Liver (tissue), 9 donors: Measurements from ENCODE around the gene PRAME. TPM values are rescaled to one million over a fixed set of nuclear protein-coding genes. Genes with fewer than 3 reads are reported as not detected.

Source experiments
- DNase-seq: peaks from one replicate; pipeline ENCODE4 v3.0.0-alpha.2; 2017; ENCODE audit warnings: low spot score
- H3K27ac ChIP-seq, 2 donors: one replicate each; pipeline ENCODE4 v1.7.0; 2013; ENCODE audit warnings: inconsistent platforms in 2 of 2, low read length in 2 of 2, control low read depth in 1 of 2, low read depth in 1 of 2, mild to moderate bottlenecking in 1 of 2
- H3K27me3 ChIP-seq, 4 donors: one replicate each; pipeline versions ENCODE4 v1.6.1 to v1.7.0; 2013; ENCODE audit warnings: low read length in 3 of 4, inconsistent platforms in 1 of 4, mild to moderate bottlenecking in 1 of 4, moderate library complexity in 1 of 4; ENCODE audit not compliant: control insufficient read depth in 4 of 4, insufficient read depth in 4 of 4
- H3K36me3 ChIP-seq, 4 donors: one replicate each; pipeline versions ENCODE4 v1.6.1 to v1.7.0; 2013; ENCODE audit warnings: low read length in 3 of 4, mild to moderate bottlenecking in 3 of 4, low read depth in 1 of 4, moderate library complexity in 1 of 4; ENCODE audit not compliant: control insufficient read depth in 4 of 4, insufficient read depth in 3 of 4
- H3K4me1 ChIP-seq, 4 donors: one replicate each; pipeline versions ENCODE4 v1.6.1 to v1.7.0; 2013; ENCODE audit warnings: low read length in 3 of 4, mild to moderate bottlenecking in 3 of 4, moderate library complexity in 1 of 4; ENCODE audit not compliant: control insufficient read depth in 4 of 4, insufficient read depth in 4 of 4
- H3K4me3 ChIP-seq, 3 donors: one replicate each; pipeline versions ENCODE4 v1.6.1 to v1.7.0; 2013; ENCODE audit warnings: low read length in 3 of 3, control low read depth in 1 of 3, low read depth in 1 of 3, mild to moderate bottlenecking in 1 of 3
- H3K9ac ChIP-seq, 2 donors: one replicate each; pipeline ENCODE4 v1.7.0; 2013; ENCODE audit warnings: low read length in 2 of 2, mild to moderate bottlenecking in 2 of 2, moderate library complexity in 2 of 2, control low read depth in 1 of 2, low read depth in 1 of 2
- H3K9me3 ChIP-seq, 4 donors: one replicate each; pipeline versions ENCODE4 v1.6.1 to v1.7.0; 2013; ENCODE audit warnings: low read length in 3 of 4; ENCODE audit not compliant: control insufficient read depth in 4 of 4
- EGR1 ChIP-seq, 2 donors: IDR thresholded peaks; 2 replicates each; pipeline ENCODE4 v1.6.1; 2016 to 2018; ENCODE audit warnings: antibody characterized with exemption in 2 of 2, low read depth in 2 of 2
- FOXA1 ChIP-seq: IDR thresholded peaks from 2 replicates; pipeline ENCODE4 v1.6.1; 2016; ENCODE audit warnings: antibody characterized with exemption
- FOXA2 ChIP-seq: IDR thresholded peaks from 2 replicates; pipeline ENCODE4 v1.6.1; 2016; ENCODE audit warnings: antibody characterized with exemption
- GABPA ChIP-seq, 2 donors: IDR thresholded peaks in 1 of 2; conservative IDR thresholded peaks in 1 of 2; 2 replicates each; pipeline ENCODE4 v1.6.1; 2016; ENCODE audit warnings: antibody characterized with exemption in 2 of 2, mild to moderate bottlenecking in 1 of 2, moderate library complexity in 1 of 2
- HNF4A ChIP-seq, 2 donors: conservative IDR thresholded peaks; 2 replicates each; pipeline ENCODE4 v1.6.1; 2016; ENCODE audit warnings: antibody characterized with exemption in 2 of 2, mild to moderate bottlenecking in 2 of 2
- HNF4G ChIP-seq: IDR thresholded peaks from 2 replicates; pipeline ENCODE4 v1.6.1; 2016; ENCODE audit warnings: antibody characterized with exemption
- JUND ChIP-seq, 2 donors: IDR thresholded peaks; 2 replicates each; pipeline ENCODE4 v1.6.1; 2016; ENCODE audit warnings: antibody characterized with exemption in 2 of 2
- NR2F2 ChIP-seq: IDR thresholded peaks from 2 replicates; pipeline ENCODE4 v1.6.1; 2016; ENCODE audit warnings: antibody characterized with exemption
- RAD21 ChIP-seq, 2 donors: IDR thresholded peaks; 2 replicates each; pipeline ENCODE4 v1.6.1; 2016; ENCODE audit warnings: antibody characterized with exemption in 2 of 2, mild to moderate bottlenecking in 2 of 2
- RXRA ChIP-seq, 2 donors: IDR thresholded peaks; 2 replicates each; pipeline ENCODE4 v1.6.1; 2017 to 2018; ENCODE audit warnings: antibody characterized with exemption in 2 of 2, mild to moderate bottlenecking in 1 of 2
- SP1 ChIP-seq: IDR thresholded peaks from 2 replicates; pipeline ENCODE4 v1.6.1; 2018; ENCODE audit warnings: antibody characterized with exemption, mild to moderate bottlenecking
- TAF1 ChIP-seq: conservative IDR thresholded peaks from 2 replicates; pipeline ENCODE4 v1.6.1; 2016; ENCODE audit warnings: antibody characterized with exemption, mild to moderate bottlenecking
- WGBS: extraction: QIAGEN DNeasy Blood & Tissue Kit; methylation state at CpG from one replicate; pipeline ENCODE4 v1.1.7; 2013; 5-methylcytosine and 5-hydroxymethylcytosine counted together
- polyA plus RNA-seq, 2 donors: library from polyadenylated mRNA; stranded (reverse) in 1 of 2; unstranded in 1 of 2; fragments of 200-250 nt in 1 of 2; fragments of >200 nt in 1 of 2; fragmentation: Nextera tagmentation in 1 of 2; extraction: Ambion mirVana in 1 of 2; gene quantifications; one replicate each; pipeline versions ENCODE4 v1.2.1 to v1.2.3, GENCODE V29; 2013 to 2015
- total RNA-seq, 2 donors: library from RNA; depleted of rRNA; stranded (reverse); fragments of >200 nt; gene quantifications; one replicate each; pipeline ENCODE4 v1.2.3, GENCODE V29; 2014
- TF ChIP-seq, protein P1 (sequence below): IDR thresholded peaks from 2 replicates; pipeline ENCODE4 v1.6.1; 2016; ENCODE audit warnings: antibody characterized with exemption
- TF ChIP-seq, protein P2 (sequence below): fragments of 150-350 bp; IDR thresholded peaks from 2 replicates; pipeline ENCODE4 v1.5.1; 2017; ENCODE audit warnings: improper control_type of control experiment, low read depth, low read length; ENCODE audit not compliant: missing input control
- TF ChIP-seq, protein P3 (sequence below): IDR thresholded peaks from 2 replicates; pipeline ENCODE4 v1.6.1; 2016; ENCODE audit warnings: antibody characterized with exemption, mild to moderate bottlenecking
- TF ChIP-seq, protein P4 (sequence below): IDR thresholded peaks from 2 replicates; pipeline ENCODE4 v1.6.1; 2016; ENCODE audit warnings: antibody characterized with exemption
- TF ChIP-seq, protein P5 (sequence below): IDR thresholded peaks from 2 replicates; pipeline ENCODE4 v1.6.1; 2016; ENCODE audit warnings: antibody characterized with exemption
- donor health status: healthy.
- donor health status: healthy.
- donor health status: healthy.
- donor health status: healthy.
- donor health status: healthy.

The PRAME gene
- total and polyA plus RNA-seq, 4 donors = not detected

DNA sequence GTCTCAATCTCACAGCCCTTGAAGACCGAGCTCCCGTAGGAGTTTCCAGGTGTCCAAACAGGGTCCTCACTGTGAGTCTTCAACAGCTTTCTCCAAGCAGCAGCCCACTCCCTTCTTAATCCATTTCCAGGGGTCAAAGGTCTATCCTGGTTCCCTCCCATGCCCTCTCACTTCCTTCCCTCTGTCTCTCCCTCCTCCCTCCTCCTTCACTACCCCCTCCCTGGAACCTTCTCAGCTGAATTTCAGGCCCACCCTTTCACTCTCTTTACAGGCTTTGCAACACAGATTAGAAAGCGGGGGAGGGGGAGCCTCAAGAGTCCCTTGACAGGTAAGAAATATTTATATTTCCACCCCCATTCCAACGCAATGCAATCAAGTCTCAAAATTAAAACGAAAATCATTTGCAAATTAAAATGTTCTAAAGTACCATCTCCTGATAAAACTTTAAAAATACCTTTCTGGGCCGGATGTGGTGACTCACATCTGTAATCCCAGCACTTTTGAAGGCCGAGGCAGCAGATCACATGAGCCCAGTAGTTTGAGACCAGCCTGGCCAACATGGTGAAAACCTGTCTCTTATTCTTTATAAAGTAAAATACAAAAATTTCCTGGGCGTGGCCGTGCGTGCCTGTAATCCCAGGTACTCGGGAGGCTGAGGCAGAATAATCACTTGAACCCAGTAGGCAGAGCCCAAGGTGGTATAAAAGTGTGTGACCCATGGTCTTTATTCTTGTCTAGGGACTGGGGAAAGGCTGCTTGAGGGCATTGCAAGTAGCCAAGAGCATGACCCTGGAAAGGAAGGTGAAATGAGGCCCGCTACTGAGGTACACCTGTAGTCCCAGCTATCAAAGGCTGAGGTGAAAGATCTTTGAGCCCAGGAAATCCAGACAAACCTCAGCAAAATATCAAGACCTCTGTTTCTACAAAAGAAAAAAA lies 38.1 kb downstream of the PRAME start (continued):
- TF ChIP-seq, protein P1, sequence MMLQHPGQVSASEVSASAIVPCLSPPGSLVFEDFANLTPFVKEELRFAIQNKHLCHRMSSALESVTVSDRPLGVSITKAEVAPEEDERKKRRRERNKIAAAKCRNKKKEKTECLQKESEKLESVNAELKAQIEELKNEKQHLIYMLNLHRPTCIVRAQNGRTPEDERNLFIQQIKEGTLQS = no peak
- TF ChIP-seq GABPA (IDR thresholded peaks at IDR 0.05 in 1 of 2, conservative IDR thresholded peaks at IDR 0.05 in 1 of 2) = no peak
- TF ChIP-seq, protein P2, sequence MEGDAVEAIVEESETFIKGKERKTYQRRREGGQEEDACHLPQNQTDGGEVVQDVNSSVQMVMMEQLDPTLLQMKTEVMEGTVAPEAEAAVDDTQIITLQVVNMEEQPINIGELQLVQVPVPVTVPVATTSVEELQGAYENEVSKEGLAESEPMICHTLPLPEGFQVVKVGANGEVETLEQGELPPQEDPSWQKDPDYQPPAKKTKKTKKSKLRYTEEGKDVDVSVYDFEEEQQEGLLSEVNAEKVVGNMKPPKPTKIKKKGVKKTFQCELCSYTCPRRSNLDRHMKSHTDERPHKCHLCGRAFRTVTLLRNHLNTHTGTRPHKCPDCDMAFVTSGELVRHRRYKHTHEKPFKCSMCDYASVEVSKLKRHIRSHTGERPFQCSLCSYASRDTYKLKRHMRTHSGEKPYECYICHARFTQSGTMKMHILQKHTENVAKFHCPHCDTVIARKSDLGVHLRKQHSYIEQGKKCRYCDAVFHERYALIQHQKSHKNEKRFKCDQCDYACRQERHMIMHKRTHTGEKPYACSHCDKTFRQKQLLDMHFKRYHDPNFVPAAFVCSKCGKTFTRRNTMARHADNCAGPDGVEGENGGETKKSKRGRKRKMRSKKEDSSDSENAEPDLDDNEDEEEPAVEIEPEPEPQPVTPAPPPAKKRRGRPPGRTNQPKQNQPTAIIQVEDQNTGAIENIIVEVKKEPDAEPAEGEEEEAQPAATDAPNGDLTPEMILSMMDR = no peak
- TF ChIP-seq JUND (IDR thresholded peaks at IDR 0.05) = no peak
- no peak for TF ChIP-seq HNF4G

DNA sequence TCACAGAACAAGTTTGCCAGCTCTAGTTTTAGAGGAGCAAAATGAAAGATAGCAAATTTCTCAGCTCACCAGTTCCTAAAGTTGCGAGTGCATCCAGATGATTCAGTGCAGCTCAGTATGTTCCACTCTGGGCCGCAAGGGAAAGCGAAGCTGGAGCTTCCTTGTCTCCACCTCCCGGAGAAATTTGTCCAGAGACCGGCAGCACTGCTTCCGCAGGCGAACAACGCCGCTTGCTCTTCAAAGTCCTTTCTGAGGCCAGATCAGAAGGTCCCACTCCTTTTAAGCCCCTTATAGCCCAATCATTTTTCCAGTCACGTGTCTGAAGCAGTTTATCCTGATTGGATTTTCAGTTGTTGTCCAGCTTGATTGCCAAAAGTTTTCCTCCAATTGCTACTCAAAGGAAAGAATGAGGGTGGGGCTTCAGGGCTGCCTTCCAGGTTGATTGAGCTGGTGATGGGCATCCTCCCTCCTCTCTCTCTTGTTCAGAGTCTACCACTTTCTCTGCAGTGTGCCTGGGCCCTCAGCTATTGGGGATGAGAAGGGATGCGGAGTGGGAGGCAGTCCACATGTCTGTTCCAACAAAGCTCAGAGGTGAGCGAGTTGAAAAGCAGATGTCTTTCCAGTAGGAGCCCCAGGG lies 38.9 kb downstream of the PRAME start, which contains the start of gene ZNF280A:
ZNF280A (minus strand) TSS at position 251 of the 637 bp plus-strand sequence. CDS start 4,640 bp downstream, outside the sequence.
- no peak within 1 kb of the TSS for H3K27ac ChIP-seq
- no peak for DNase-seq

More for the DNA sequence above, 38.9 kb downstream of the PRAME start, which contains the start of gene ZNF280A:
- H3K4me3 ChIP-seq = no peak within 1 kb of the TSS
- no peaks in the 10 kb centered on the region for H3K36me3 ChIP-seq
- H3K4me1 ChIP-seq = no peaks in the 10 kb centered on the region
- 70% methylated on average over 12 of the region's 12 CpGs for WGBS
- TF ChIP-seq, protein P3, sequence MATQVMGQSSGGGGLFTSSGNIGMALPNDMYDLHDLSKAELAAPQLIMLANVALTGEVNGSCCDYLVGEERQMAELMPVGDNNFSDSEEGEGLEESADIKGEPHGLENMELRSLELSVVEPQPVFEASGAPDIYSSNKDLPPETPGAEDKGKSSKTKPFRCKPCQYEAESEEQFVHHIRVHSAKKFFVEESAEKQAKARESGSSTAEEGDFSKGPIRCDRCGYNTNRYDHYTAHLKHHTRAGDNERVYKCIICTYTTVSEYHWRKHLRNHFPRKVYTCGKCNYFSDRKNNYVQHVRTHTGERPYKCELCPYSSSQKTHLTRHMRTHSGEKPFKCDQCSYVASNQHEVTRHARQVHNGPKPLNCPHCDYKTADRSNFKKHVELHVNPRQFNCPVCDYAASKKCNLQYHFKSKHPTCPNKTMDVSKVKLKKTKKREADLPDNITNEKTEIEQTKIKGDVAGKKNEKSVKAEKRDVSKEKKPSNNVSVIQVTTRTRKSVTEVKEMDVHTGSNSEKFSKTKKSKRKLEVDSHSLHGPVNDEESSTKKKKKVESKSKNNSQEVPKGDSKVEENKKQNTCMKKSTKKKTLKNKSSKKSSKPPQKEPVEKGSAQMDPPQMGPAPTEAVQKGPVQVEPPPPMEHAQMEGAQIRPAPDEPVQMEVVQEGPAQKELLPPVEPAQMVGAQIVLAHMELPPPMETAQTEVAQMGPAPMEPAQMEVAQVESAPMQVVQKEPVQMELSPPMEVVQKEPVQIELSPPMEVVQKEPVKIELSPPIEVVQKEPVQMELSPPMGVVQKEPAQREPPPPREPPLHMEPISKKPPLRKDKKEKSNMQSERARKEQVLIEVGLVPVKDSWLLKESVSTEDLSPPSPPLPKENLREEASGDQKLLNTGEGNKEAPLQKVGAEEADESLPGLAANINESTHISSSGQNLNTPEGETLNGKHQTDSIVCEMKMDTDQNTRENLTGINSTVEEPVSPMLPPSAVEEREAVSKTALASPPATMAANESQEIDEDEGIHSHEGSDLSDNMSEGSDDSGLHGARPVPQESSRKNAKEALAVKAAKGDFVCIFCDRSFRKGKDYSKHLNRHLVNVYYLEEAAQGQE = no peak
- TF ChIP-seq FOXA2 = no peak
- TF ChIP-seq HNF4G = no peak
- no peak for TF ChIP-seq HNF4A (conservative IDR thresholded peaks at IDR 0.05)
- no peak for TF ChIP-seq SP1
- no peak for TF ChIP-seq TAF1
- TF ChIP-seq, protein P4, sequence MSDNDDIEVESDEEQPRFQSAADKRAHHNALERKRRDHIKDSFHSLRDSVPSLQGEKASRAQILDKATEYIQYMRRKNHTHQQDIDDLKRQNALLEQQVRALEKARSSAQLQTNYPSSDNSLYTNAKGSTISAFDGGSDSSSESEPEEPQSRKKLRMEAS = no peak
- no peak for TF ChIP-seq GABPA (IDR thresholded peaks at IDR 0.05 in 1 of 2, conservative IDR thresholded peaks at IDR 0.05 in 1 of 2)
- TF ChIP-seq, protein P5, sequence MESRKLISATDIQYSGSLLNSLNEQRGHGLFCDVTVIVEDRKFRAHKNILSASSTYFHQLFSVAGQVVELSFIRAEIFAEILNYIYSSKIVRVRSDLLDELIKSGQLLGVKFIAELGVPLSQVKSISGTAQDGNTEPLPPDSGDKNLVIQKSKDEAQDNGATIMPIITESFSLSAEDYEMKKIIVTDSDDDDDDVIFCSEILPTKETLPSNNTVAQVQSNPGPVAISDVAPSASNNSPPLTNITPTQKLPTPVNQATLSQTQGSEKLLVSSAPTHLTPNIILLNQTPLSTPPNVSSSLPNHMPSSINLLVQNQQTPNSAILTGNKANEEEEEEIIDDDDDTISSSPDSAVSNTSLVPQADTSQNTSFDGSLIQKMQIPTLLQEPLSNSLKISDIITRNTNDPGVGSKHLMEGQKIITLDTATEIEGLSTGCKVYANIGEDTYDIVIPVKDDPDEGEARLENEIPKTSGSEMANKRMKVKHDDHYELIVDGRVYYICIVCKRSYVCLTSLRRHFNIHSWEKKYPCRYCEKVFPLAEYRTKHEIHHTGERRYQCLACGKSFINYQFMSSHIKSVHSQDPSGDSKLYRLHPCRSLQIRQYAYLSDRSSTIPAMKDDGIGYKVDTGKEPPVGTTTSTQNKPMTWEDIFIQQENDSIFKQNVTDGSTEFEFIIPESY = no peak
- TF ChIP-seq, protein P1 = no peak
- TF ChIP-seq RXRA (IDR thresholded peaks at IDR 0.05) = no peak
- no peak for TF ChIP-seq EGR1 (IDR thresholded peaks at IDR 0.05; ENCODE audit: low read depth in 2 of 2)
- no peak for TF ChIP-seq FOXA1
- no peak for TF ChIP-seq JUND (IDR thresholded peaks at IDR 0.05)
- TF ChIP-seq NR2F2 = no peak
- TF ChIP-seq RAD21 (IDR thresholded peaks at IDR 0.05) = no peak
- H3K9me3 ChIP-seq = no peaks in the 10 kb centered on the region
- H3K9ac ChIP-seq = no peak within 1 kb of the TSS
- peaks cover 0 to 9% (median 0%) of the 10 kb centered on the region in 4 donors for H3K27me3 ChIP-seq
